ENCODE measurements around the gene HHATL.

DNA sequence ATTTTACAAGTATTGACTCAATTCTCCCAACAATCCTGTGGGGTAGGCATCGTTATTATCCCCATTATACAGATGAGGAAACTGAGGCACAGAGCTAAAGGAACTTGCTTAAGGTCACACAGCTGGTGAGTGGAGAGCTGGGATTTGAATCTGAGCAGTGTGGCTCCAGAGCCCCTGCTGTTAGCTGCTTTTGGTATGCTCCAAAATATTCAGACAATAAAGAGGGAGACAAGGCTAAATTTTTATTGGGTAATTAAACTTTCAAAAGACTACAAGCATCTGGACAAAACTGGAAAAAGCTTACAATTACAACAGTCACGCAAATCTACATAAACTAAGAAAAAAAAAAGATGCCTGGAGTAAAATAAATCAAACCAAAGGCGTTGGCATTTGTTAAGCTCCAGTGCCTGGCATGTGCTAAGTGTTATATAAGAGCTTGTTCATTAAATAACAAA is 42.7 kb upstream of the HHATL start:
- TF ChIP-seq POLR2A (IDR thresholded peaks at IDR 0.05; ENCODE audit: low read length) (no peak), GATA1 (IDR thresholded peaks at IDR 0.05; ENCODE audit: low read depth, low read length) (no peak)

Data from erythroblast (primary cell).